Measurements from ENCODE around the gene U2SURP. TPM values are rescaled to one million over a fixed set of nuclear protein-coding genes. Genes with fewer than 3 reads are reported as not detected.

The U2SURP gene
- total and polyA plus RNA-seq, 2 donors (not counting 3 experiments of a cell fraction or from before 2014, with no cell fraction given), result 12.6 to 92.4 TPM

DNA sequence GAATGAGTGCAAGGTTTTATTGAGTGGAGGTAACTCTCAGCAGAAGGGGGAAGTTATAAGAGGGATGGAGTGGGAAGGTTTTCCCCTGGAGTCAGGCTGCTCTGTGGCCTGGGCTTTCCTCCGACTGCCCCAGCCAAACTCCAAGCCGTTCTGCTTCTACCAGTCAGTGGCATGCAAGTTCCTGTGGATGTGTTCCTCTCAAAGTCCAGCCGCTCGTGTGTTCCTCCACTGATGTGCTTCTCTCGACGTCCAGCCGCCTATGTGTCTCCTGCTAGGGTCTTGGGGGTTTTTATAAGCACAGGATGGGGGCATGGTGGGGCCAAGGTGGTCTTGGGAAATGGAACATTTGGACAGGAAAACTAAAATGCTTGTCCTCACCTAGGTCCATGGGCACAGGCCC, 9.0 kb upstream of the U2SURP start:
- intact Hi-C loops (cut with micrococcal nuclease) (loop anchor here (5.0 kb wide), 1 partner anchor 865 kb away; no protein-coding TSS in a partner anchor), dilution Hi-C loops (cut with MboI; ENCODE audit: extremely low pct_ligation_motif_present, low sequenced_read_pairs) (no loop called here)
- no peaks in the 10 kb centered on the region for H3K4me1 ChIP-seq (ENCODE audit: control insufficient read depth, extremely low read depth, insufficient read depth, low read length)
- ChIA-PET CTCF (interaction anchor here (1.0 to 6.4 kb wide), 5 partner anchors 9 to 405 kb away, joined by 3 to 94 read pairs (median 26); partner anchors contain the start of gene U2SURP), POLR2A (no interaction called here)
- no peak overlapping the region for H3K4me3 ChIP-seq (replicated peaks in 1 of 3; ENCODE audit: insufficient read depth in 1 of 3, low read depth in 1 of 3, low read length in 3 of 3)
- no peaks in the 10 kb centered on the region for H3K9me3 ChIP-seq (replicated peaks; ENCODE audit: control insufficient read depth, insufficient read depth, low read length)
- peaks cover 6 to 10% of the 10 kb centered on the region in 2 experiments for H3K27me3 ChIP-seq (ENCODE audit: control insufficient read depth in 2 of 2, insufficient read depth in 2 of 2, low read length in 2 of 2)
- no peak for DNase-seq (ENCODE audit: low read depth, low spot score)
- H3K4me2 ChIP-seq (ENCODE audit: insufficient read depth, low read length), result no peak overlapping the region
- H2AFZ ChIP-seq (ENCODE audit: low read depth, low read length), result no peak overlapping the region
- no peaks in the 10 kb centered on the region for H4K20me1 ChIP-seq (replicated peaks; ENCODE audit: control insufficient read depth, extremely low read depth, insufficient read depth, low read length)
- H3K9me1 ChIP-seq (replicated peaks; ENCODE audit: control insufficient read depth, extremely low read depth, insufficient read depth, low read length), result no peaks in the 10 kb centered on the region
- no peak overlapping the region for H3K27ac ChIP-seq (ENCODE audit: insufficient read depth, low read depth, low read length)
- TF ChIP-seq GATA2 (IDR thresholded peaks at IDR 0.05; ENCODE audit: insufficient read depth, insufficient read length, low read depth, low read length), result no peak
- TF ChIP-seq MYC (IDR thresholded peaks at IDR 0.05; ENCODE audit: low read depth, low read length), result no peak
- no peak for TF ChIP-seq JUN (IDR thresholded peaks at IDR 0.05; ENCODE audit: borderline replicate concordance, insufficient read depth, insufficient read length, low read depth)
- TF ChIP-seq FOS (IDR thresholded peaks at IDR 0.05; ENCODE audit: borderline replicate concordance, insufficient read depth, low read length), result no peak
- TF ChIP-seq, protein P1, sequence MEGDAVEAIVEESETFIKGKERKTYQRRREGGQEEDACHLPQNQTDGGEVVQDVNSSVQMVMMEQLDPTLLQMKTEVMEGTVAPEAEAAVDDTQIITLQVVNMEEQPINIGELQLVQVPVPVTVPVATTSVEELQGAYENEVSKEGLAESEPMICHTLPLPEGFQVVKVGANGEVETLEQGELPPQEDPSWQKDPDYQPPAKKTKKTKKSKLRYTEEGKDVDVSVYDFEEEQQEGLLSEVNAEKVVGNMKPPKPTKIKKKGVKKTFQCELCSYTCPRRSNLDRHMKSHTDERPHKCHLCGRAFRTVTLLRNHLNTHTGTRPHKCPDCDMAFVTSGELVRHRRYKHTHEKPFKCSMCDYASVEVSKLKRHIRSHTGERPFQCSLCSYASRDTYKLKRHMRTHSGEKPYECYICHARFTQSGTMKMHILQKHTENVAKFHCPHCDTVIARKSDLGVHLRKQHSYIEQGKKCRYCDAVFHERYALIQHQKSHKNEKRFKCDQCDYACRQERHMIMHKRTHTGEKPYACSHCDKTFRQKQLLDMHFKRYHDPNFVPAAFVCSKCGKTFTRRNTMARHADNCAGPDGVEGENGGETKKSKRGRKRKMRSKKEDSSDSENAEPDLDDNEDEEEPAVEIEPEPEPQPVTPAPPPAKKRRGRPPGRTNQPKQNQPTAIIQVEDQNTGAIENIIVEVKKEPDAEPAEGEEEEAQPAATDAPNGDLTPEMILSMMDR (IDR thresholded peaks at IDR 0.05; ENCODE audit: extremely low read depth in 1 of 2, insufficient read depth in 1 of 2, low read depth in 1 of 2, low read length in 2 of 2), result no peak
- no peak for TF ChIP-seq EZH2 (IDR thresholded peaks at IDR 0.05; ENCODE audit: borderline replicate concordance, low read depth, low read length, severe bottlenecking)
- TF ChIP-seq POLR2A (IDR thresholded peaks at IDR 0.05; ENCODE audit: low read depth, low read length), result no peak
- TF ChIP-seq POLR2AphosphoS5 (IDR thresholded peaks at IDR 0.05; ENCODE audit: insufficient read depth, low read depth, low read length), result no peak
- TF ChIP-seq, protein P2, sequence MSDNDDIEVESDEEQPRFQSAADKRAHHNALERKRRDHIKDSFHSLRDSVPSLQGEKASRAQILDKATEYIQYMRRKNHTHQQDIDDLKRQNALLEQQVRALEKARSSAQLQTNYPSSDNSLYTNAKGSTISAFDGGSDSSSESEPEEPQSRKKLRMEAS (IDR thresholded peaks at IDR 0.05; ENCODE audit: insufficient read depth, insufficient read length), result no peak
- no peak overlapping the region for H3K9ac ChIP-seq (replicated peaks; ENCODE audit: extremely low read depth, insufficient read depth, low read length)
- no TSS peak for BruUV-seq (replicated peaks)
- no peaks in the 10 kb centered on the region for H3K79me2 ChIP-seq (ENCODE audit: control insufficient read depth, insufficient read depth, low read length)
- no peaks in the 10 kb centered on the region for H3K36me3 ChIP-seq (ENCODE audit: control insufficient read depth in 2 of 2, extremely low read depth in 1 of 2, insufficient read depth in 2 of 2, low read length in 2 of 2)
- no peak for FAIRE-seq
